HG02852 (cell line): ENCODE data around the gene BET1L.
"Not testable (repeated sequence)": the region's sequence is repeated elsewhere in the genome, so short reads cannot be mapped to it uniquely, and the experiment has no call there.

Experiments
- ATAC-seq: cut with Tn5 transposase; IDR thresholded peaks from one replicate; pipeline ENCODE4 v1.9.1; 2021; ENCODE audit warnings: mild to moderate bottlenecking, moderate library complexity; ENCODE audit not compliant: unreplicated experiment

BET1L gene

DNA sequence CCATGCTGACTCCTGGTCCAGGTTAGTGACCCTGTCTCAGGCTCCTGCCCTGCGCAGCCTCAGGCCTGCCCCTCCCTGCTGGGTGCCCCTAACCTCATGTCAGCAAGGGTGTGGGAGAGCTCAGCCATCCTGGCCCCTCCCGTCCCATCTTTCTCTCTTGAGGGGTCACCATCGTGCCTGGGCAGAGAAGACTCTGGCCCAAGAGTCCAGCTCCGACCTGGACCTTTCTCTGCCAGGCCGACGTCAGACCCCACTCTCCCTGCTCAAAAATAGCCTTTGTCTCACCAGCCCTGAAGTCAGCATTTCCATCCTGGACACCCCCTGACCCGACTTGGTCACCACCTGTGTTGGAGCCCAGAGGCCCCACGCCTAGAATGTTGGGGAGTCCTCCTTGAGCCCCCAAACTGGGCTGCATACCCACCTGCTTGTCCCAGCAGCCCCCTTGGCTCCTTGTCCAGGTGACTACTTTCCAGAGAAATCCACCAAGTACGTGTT is 9.4 kb downstream of the BET1L start:
- no peak for ATAC-seq

DNA sequence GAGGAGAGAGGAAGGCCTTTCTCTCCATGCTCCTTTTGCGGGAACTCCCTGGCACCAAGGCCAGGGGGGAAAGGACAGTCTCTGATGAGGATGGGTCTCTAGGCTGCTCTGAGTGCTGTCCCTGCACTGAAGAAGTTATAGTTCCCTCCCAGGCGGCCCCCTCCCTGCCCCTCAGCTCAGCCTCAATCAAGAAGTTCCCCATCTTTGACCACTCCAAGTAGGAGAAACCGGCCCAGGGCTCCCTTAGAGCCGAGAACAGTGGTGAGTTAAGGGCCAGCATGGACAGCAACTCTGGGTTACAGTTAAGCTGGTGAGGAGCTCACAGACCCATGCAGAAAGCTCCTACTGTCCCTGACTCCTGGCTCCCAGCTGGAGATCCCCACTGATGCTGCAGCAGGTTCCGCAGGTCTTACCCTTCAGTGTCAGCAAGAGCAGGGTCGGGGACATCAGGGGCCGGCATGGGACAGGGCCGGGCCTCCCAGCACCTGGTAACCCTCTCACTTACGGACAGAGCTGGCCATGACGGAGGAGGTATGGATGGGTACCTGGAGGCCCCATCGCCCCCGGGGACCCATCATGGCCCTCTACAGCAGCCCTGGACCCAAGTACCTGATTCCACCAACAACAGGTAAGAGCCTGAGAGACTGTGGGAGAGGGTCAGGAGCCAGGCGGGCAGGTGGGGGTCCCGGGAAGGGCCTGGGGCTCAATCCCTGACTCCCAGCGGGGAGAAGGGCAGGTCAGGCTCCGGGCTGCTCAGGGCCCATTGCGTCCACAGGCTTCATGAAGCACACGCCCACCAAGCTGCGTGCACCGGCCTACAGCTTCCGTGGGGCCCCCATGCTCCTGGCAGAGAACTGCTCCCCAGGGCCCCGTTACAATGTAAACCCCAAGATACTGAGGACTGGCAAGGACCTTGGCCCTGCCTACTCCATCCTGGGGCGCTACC is 10.1 kb downstream of the BET1L start:
- no peak for ATAC-seq

DNA sequence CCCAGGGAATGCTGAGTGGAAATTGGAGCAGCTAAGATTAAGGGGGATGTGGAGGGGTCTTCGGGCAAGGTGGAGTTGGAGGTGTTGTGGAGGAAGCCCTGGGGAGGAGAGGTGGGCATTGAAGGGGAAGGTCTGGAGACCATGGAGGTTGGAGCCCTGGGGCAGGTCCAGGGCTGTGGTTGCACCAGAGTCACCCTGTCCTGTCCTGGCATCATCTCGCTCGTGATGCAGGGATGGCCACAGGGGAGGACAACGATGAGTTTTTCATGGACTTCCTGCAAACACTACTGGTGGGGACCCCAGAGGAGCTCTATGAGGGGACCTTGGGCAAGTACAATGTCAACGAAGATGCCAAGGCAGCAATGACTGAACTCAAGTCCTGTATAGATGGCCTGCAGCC is 13.7 kb downstream of the BET1L start:
- ATAC-seq: not testable (repeated sequence)

DNA sequence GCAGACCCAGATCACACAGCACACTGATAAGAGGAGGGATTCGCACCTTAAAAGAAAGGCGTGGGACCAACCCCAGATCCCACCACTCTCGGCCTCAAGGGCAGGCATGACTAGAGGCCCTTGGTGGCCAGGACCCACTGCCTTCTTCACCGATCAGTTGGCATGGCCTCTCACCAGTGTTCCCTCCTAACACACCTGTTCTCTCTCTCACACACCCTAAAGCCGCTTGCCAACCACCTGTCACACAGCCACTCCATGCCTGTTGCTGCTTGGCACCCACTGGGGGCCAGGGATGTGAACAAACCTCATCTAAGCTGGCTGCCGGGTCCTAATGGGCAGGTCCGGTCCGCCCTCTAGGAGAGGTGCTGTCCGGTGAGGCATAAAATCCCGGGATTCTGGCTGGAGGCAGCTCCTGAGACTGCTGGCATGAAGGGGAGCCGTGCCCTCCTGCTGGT is 14.5 kb downstream of the BET1L start, which contains the start of gene SCGB1C1:
Gene SCGB1C1 (plus strand): TSS at position 405 of the 455 bp plus-strand sequence. CDS start 22 bp downstream, at position 427.
- ATAC-seq: not testable (repeated sequence)

DNA sequence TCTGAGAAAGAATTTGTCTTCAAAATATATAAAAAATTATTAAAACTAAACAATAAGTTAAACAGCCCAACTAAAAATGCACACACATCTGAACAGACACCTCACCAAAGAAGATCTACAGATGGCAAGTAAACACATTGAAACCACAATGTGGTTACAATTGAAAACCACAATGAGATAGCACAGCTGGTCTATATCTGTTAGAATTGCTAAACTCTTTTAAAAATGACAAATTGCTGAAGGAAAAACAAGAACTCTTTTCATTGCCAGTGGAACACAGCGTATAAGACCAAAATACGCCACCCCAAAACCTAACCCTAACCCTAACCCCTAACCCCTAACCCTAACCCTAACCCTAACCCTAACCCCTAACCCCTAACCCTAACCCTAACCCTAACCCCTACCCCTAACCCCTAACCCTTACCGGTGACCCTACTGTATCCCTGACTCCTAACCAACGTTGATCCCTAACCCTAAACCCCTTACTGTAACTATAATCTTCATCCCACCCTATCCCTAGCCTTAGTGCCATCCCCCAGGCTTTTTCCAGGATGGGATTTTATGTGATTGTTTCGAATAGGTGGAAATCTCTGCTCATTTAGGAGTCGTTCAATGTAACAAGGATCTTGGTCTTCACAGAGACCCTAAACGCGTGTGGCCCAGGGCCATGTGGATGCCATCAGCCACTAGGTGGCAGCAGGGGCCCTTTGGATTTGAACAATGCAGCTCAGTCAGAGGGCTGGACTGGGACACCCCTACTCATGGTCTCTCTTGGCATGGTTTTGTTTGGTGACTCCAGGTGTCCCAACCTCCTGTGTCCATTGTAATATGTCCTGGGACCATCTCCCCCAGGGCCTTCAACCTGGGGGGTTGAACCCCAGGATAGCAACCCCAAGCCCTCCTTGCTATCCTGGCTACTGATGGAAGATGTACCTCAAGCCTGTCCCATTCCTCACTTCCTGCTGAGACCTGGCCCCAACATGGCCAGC is 15.4 kb downstream of the BET1L start:
- not testable (repeated sequence) for ATAC-seq

DNA sequence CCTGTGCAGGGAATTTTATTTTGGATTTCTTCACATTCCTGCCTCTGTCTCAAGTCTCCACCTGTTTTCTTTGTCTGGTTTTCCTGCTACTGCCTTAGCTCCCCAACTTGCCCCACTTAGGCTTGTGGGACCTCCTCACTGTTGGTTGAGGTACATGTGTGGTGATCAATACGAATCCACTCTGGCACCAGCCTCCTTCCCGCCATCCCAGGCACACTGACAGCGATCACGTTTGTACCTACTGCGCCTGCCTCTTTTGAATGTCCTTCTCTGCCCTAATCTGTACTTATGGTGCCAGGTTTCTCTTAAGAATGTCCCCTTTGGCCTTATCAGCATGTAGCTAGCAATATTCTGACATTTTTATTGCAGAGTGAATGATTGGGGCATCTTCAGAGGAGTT is 16.7 kb downstream of the BET1L start:
- not testable (repeated sequence) for ATAC-seq

DNA sequence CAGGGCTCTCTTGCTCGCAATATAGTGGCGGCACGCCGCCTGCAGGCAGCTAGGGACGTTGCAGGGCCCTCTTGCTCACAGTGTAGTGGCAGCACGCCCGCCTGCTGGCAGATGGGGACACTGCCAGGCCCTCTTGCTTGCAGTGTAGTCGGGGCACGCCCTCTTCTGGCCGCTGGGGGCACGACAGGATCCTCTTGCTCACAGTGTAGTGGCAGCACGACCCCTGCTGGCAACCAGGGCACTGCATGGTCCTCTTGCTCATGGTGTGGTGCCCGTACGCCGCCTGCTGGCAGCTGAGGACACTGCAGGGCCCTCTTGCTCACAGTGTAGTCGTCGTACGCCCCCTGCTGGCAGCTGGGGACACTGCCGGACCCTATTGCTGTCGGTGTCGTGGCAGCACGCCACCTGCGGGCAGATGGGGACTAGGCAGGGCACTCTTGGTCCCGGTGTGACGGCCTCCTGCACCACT is 17.3 kb downstream of the BET1L start:
- not testable (repeated sequence) for ATAC-seq

DNA sequence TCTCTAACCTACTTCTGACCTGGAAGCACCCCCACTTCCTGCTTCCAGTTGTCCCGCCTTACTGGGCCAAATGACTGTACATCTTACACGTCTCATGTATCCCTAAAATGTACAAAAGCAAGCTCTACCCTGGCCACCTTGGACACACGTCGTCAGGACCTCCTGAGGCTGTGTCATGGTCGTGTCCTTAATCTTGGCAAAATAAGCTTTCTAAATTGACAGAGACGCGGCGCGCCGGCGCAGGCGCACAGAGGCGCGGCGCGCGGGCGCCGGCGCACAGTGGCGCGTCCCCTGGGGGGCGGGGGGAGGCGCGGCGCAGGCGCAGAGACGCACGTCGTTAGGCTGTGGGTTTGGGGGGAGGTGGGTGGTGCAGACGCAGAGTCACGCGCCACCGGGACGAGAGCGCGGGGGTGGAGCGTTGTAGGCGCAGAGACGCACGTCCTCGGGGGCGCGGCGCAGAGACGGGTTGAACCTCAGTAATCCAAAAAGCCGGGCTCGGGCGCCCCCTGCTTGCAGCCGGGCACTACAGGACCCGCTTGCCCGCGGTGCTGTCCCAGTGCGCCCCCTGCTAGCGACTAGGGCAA is 17.9 kb downstream of the BET1L start:
- ATAC-seq: not testable (repeated sequence)

DNA sequence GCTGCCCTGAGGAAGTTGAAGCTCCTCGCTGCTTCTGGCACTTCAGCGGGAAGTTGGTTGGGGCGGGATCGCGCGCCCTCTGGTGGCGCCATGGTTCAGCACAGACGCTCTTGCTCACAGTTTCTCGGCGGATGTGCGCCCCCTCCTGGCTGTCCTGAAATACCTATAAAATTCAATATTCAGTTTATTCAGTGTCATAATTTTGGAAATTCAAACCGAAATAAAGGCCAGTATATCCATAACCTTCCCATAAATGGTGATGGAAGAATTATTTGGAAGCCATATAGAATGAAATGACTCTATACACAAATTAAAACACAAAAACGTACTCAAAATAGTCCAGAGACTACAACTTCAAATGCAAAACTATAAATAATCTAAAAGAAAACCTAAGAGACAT is 27.0 kb downstream of the BET1L start:
- ATAC-seq: not testable (repeated sequence)
